ENCODE results near the gene PCP2.

PCP2 gene

DNA sequence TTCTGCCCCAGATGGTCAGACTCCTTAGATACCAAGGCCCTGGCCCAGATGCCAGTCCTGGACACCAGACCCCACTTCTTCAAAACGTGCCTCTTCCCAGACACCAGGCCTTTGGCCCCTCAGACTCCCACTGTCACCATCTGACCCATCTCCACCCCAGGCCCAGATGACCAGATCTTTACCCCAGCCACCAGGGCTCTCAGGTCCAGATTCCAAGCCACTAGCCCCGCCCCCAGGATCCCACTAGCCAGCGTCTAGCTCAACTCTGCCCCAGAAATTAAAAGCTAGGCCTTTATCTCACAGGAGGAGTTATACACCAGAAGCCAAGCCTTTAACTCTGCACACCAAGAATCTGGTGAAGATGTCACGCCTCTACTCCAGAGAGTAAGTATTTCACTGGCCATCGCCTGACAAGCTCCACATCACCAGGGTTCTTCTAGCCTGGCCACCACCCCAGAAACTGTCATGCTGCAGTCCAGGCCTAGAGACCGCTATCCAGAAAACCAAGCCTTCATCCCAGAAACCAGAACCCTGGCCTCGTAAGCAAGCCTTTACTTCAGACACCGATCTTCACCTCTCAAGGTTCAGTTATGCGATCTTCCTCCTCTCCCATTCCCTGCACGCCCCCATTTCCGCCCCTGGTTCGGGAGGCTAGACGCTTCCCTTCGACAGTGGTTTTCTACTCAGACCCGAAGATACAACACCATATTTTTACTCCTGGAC, 4.8 kb downstream of the PCP2 start:
- peak overlapping the region; percentile 89 for H3K4me3 ChIP-seq (ENCODE audit: low read depth, low read length)
- no peak for TF ChIP-seq CTCF (IDR thresholded peaks at IDR 0.05; ENCODE audit: low read depth, low read length)

- H3K4me3 ChIP-seq (ENCODE audit: low read depth, low read length): no peak overlapping the region
- TF ChIP-seq CTCF (IDR thresholded peaks at IDR 0.05; ENCODE audit: low read depth, low read length): no peak
These were observed 6.4 kb downstream of the PCP2 start for GRCh38 chr19:7627166-7627565.

- no peak for TF ChIP-seq CTCF (IDR thresholded peaks at IDR 0.05; ENCODE audit: low read depth, low read length)
These were observed 7.7 kb downstream of the PCP2 start for GRCh38 chr19:7625763-7626372.

DNA sequence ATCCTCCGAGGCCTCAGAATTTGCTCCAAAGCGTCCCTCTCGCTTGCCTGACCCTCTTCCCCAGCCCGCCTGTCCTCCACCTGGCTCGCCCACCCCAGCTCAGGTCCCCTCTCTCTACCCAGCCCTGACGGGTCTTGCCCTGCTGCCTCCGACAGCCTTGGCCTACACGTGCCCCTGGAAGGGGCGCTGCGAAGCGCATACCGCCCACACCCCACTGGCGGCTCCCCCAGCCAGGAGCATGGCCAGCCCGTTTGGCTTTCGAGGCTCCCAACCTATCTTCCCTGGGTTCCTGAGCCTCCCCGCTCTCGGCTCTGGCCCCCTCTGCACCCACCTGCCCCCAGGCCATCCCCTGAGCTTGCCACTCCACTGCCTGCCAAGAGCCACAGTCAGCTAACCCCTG, 8.7 kb downstream of the PCP2 start:
- H3K4me3 ChIP-seq (ENCODE audit: low read depth, low read length): no peak overlapping the region
- no peak for TF ChIP-seq CTCF (IDR thresholded peaks at IDR 0.05; ENCODE audit: low read depth, low read length)

More at GRCh38 chr19:7625763-7626372, 7.7 kb downstream of the PCP2 start:
- no peak overlapping the region for H3K4me3 ChIP-seq (ENCODE audit: low read depth, low read length)

GRCh38 chr19:7623725-7624603, 9.6 kb downstream of the PCP2 start:
- TF ChIP-seq CTCF (IDR thresholded peaks at IDR 0.05; ENCODE audit: low read depth, low read length): no peak

GRCh38 chr19:7622933-7623685, 10.4 kb downstream of the PCP2 start:
- no peak overlapping the region for H3K4me3 ChIP-seq (ENCODE audit: low read depth, low read length)
- TF ChIP-seq CTCF (IDR thresholded peaks at IDR 0.05; ENCODE audit: low read depth, low read length): no peak

More at GRCh38 chr19:7623725-7624603, 9.6 kb downstream of the PCP2 start:
- no peak overlapping the region for H3K4me3 ChIP-seq (ENCODE audit: low read depth, low read length)
